ENCODE results near the gene TIPARP.

Gene TIPARP

GRCh38 chr3:156665291-156665690, 9.1 kb upstream of the TIPARP start:
- no peak for DNase-seq (ENCODE audit: low read depth, low spot score)
- no peak for TF ChIP-seq CTCF (IDR thresholded peaks at IDR 0.05; ENCODE audit: low read depth, low read length)
- in situ Hi-C loops (cut with HindIII; ENCODE audit: low sequenced_read_pairs): no loop called here
- no peak overlapping the region for H3K4me3 ChIP-seq (ENCODE audit: low read depth, low read length)

- H3K4me3 ChIP-seq (ENCODE audit: low read depth, low read length): no peak overlapping the region
- in situ Hi-C loops (cut with HindIII; ENCODE audit: low sequenced_read_pairs): no loop called here
- TF ChIP-seq CTCF (IDR thresholded peaks at IDR 0.05; ENCODE audit: low read depth, low read length): no peak
- no peak for DNase-seq (ENCODE audit: low read depth, low spot score)
These were observed 8.3 kb upstream of the TIPARP start for GRCh38 chr3:156666073-156666472.

GRCh38 chr3:156668073-156668763, 6.2 kb upstream of the TIPARP start:
- no peak for TF ChIP-seq CTCF (IDR thresholded peaks at IDR 0.05; ENCODE audit: low read depth, low read length)
- no peak overlapping the region for H3K4me3 ChIP-seq (ENCODE audit: low read depth, low read length)
- DNase-seq (ENCODE audit: low read depth, low spot score): no peak
- in situ Hi-C loops (cut with HindIII; ENCODE audit: low sequenced_read_pairs): no loop called here

GRCh38 chr3:156670077-156670476, 4.3 kb upstream of the TIPARP start:
- in situ Hi-C loops (cut with HindIII; ENCODE audit: low sequenced_read_pairs): no loop called here
- no peak overlapping the region for H3K4me3 ChIP-seq (ENCODE audit: low read depth, low read length)
- no peak for TF ChIP-seq CTCF (IDR thresholded peaks at IDR 0.05; ENCODE audit: low read depth, low read length)
- no peak for DNase-seq (ENCODE audit: low read depth, low spot score)

GRCh38 chr3:156670652-156671051, 3.7 kb upstream of the TIPARP start:
- no peak for DNase-seq (ENCODE audit: low read depth, low spot score)
- in situ Hi-C loops (cut with HindIII; ENCODE audit: low sequenced_read_pairs): no loop called here
- TF ChIP-seq CTCF (IDR thresholded peaks at IDR 0.05; ENCODE audit: low read depth, low read length): no peak
- H3K4me3 ChIP-seq (ENCODE audit: low read depth, low read length): no peak overlapping the region

- no peak for DNase-seq (ENCODE audit: low read depth, low spot score)
- no peak for TF ChIP-seq CTCF (IDR thresholded peaks at IDR 0.05; ENCODE audit: low read depth, low read length)
- peak overlapping the region; percentile 84 for H3K4me3 ChIP-seq (ENCODE audit: low read depth, low read length)
- in situ Hi-C loops (cut with HindIII; ENCODE audit: low sequenced_read_pairs): no loop called here
These were observed 701 bp upstream of the TIPARP start for GRCh38 chr3:156673732-156674045.
